GM19193 (cell line): ENCODE measurements around the gene RPP30.

ENCODE experiments used
- POLR2A ChIP-seq: IDR thresholded peaks from 4 replicates; pipeline ENCODE4 v1.6.1; 2011; ENCODE audit not compliant: insufficient read depth, insufficient read length; ENCODE audit errors: extremely low read depth

Gene RPP30

DNA sequence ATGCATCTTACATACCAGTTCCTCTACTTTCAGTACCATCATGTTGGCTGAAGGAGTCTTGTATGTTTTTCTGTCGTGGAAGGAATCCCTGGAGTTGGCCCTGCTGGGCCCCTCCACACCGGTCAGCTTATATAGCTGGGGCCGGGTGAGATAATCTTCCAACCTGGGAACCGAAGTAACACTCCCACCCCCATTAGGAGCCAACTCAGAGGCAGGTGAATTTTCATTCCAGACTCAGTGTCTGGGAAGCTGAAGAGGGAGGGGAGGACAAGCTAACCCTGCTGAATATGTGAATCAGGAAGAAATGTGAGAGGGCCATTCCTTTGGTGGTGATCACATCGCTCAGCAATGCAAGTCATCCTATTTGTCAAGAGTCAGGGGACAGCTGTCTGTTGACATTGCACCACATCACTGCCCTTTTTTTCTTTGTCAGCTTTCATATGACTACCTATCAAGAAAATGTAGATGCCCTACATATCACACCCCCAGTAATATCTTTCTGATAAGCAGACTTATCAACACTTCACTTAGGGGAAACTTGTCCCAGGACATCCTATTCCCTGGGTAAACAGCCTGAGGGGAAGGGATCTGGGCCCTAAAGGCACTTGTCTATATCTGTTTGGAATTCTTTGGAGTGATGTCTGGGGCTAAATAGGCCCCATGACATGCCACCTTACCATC is 49.4 kb downstream of the RPP30 start, which contains the start of gene ANKRD1:
Gene ANKRD1, minus strand, starts transcription at position 102 of the 681 bp plus-strand sequence. Its CDS starts 60 bp downstream, at position 42.
- TF ChIP-seq POLR2A: no peak

GRCh38 chr10:90921906-90922305 is 50.1 kb downstream of the RPP30 start:
- no peak for TF ChIP-seq POLR2A

DNA sequence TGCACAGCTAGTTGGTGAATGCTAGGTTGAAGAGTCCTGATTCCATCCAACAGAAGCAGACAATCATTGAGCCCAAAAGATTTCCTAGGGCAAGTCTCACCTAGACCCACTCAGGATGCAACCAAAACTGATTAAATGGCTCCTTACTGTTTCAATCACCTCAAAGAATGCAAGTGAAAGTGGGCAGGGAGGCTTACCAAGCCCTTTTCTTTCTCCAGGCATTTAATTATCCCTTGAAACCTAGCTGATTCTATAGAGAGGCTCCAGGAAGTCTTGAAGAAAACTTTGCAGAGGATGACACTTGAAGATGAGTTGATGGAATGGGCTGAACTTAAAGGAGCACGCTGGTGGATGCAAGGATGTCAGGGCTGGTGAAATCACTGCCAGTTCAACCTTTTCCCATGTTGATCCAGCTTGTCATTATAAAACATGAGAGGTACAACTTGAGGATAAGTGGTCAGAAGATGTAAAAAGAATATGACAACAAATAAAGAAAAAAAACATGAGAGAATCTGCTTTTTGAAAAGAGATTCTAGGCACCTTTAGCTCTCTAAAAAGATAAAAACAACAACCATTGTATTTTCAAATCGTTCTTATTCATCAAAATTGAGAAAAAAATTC is 51.4 kb downstream of the RPP30 start:
- TF ChIP-seq POLR2A: no peak

GRCh38 chr10:90924552-90924951 is 52.8 kb downstream of the RPP30 start:
- TF ChIP-seq POLR2A: no peak

GRCh38 chr10:90925079-90926029 is 53.6 kb downstream of the RPP30 start:
- no peak for TF ChIP-seq POLR2A

DNA sequence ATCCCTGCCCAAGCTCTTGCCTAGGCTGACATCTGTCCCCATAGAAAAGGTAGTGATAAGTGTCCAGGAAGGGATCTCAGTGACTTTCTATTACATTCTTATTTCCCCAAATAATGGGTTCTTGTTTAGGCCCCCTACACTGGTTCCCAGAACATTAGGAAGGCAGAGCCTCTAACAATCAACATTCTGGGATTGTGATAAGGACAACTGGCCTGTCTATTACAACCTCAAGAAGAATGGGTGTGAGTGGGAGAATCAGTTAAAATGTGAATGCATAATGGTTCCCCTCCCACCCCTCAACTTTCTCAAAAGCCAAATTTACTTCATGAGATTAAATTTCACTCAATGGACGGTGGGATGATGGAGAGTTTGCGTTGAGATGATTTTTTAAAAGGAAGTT is 55.5 kb downstream of the RPP30 start:
- no peak for TF ChIP-seq POLR2A

DNA sequence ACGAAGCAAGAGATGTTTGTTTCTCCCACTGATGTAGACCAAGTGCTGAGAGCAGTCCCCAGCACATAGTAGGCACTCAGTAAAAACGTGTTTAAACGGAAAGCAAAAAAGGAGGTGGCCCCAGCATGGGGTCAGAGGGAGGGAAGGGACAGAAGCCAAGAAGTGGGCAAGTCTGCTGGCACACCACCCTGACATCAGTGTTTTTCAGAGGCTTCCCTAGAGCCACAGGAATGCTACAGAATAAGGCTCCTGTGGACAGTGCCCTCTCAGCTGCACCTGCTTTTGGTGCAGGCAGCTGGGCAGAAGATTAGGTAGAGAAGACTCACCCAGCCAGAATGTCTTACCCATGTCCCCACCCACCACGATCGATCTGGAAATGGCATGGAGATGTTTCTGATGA is 57.4 kb downstream of the RPP30 start:
- TF ChIP-seq POLR2A: no peak

- TF ChIP-seq POLR2A: no peak
These were observed 58.5 kb downstream of the RPP30 start for GRCh38 chr10:90930070-90930837.

DNA sequence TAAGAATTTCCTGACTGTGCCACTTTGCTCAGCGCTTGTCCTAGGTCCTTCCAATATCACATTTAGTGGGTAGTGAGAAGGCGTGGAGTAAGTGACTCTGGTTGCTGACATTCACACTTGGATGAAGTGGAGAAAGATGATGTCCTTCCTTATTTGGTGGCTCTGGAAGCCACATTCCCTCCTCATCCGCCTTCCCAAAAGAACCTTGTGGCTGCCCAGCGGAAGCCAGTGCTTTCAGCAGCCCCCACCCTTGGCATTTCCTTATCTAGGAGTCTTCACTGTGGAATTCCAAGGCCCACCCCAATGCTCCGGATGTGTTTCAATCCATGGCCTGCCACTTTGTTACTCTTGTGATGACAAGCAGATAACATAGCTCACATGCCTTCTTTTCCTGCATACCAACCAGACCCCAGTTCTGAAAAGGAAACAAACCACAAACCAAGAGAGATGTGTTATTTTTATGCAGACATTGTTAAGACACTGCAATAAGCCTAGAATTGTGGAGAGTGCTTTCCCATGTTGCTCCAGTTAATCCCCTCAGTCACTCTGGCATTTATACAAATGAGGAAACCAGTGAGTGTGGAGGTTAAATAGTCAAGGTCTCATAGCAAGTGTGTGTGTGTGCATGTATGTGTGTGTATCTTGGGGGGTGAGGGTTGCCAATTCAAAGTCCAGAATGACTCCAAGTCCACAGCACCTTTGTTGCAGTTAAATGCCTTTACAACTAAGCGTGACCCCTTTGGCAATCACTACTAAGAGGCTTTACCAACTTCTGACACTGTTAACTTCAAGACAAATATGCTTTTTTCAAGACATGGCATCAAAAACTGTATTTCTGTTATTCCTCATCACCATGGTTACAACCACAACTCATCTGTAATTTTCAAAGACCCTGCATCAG is 59.4 kb downstream of the RPP30 start:
- TF ChIP-seq POLR2A: no peak

DNA sequence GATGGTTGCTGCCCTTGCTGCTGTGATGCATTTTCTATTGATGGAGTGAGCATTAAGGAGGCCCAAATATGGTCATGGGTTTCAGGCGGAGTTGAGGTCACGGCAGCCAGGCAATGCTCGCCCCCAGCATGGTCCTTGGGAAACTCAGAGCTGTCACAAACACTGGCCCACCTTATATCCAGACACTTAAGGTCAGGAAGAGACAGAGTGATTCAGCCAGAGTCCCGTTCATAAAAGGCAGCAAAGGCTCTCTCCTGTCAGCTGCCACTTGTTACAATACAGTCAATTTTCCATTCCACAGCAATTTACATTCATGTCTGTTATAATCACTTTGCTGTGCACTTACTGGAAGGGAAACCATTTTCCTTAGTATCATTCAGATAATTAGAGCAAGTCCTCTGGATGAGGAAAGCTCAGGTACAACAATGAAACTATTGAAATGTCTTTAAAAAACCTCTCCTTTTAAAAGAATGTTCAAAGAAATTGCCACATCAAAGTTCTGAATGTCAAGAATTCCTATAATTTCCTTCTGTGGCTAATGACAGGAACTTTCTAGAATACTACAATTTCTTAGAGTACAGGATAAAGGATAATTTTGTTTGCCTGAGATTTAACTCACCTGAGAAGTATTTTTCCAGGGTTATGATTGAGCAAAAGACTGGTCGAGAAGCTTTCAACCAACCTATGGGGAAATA is 64.0 kb downstream of the RPP30 start:
- TF ChIP-seq POLR2A: no peak

- TF ChIP-seq POLR2A: no peak
These were observed 64.5 kb downstream of the RPP30 start for GRCh38 chr10:90936276-90936659.

GRCh38 chr10:90937645-90938258 is 66.0 kb downstream of the RPP30 start:
- TF ChIP-seq POLR2A: no peak

GRCh38 chr10:90939116-90939515 is 67.3 kb downstream of the RPP30 start:
- TF ChIP-seq POLR2A: no peak

DNA sequence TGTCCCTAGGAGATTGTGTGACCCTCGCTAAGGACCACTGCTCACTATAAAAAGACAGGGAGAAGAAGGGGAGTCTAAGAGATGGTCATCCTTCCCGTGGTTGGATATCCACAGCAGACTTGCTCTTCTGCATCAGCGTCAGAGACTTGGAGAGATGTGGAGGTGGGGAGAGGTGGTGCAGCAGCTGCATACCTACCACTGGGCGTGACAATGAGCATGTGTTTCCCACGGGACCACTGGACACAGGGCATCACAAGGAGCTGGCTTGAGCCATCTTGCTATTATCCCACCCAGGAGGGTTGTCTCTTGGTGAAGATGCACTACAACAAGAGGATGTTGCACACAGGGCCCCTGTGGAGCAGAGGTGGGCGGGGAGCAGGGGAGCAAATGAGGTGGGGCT is 67.9 kb downstream of the RPP30 start:
- no peak for TF ChIP-seq POLR2A
